22Rv1 (cell line): ENCODE data around the gene RAC2.

Source experiments
- H3K27ac ChIP-seq: fragments of 450-650 bp; 2 replicates; pipeline ENCODE4 v1.5.1; 2017
- ZFX ChIP-seq: fragments of 450-650 bp; IDR thresholded peaks from 2 replicates; pipeline ENCODE4 v1.6.1; 2017; ENCODE audit warnings: antibody characterized with exemption, borderline replicate concordance
- TF ChIP-seq, protein P1 (sequence below): fragments of 450-650 bp; IDR thresholded peaks from 2 replicates; pipeline ENCODE4 v1.5.1; 2017; ENCODE audit warnings: mild to moderate bottlenecking

RAC2 gene

DNA sequence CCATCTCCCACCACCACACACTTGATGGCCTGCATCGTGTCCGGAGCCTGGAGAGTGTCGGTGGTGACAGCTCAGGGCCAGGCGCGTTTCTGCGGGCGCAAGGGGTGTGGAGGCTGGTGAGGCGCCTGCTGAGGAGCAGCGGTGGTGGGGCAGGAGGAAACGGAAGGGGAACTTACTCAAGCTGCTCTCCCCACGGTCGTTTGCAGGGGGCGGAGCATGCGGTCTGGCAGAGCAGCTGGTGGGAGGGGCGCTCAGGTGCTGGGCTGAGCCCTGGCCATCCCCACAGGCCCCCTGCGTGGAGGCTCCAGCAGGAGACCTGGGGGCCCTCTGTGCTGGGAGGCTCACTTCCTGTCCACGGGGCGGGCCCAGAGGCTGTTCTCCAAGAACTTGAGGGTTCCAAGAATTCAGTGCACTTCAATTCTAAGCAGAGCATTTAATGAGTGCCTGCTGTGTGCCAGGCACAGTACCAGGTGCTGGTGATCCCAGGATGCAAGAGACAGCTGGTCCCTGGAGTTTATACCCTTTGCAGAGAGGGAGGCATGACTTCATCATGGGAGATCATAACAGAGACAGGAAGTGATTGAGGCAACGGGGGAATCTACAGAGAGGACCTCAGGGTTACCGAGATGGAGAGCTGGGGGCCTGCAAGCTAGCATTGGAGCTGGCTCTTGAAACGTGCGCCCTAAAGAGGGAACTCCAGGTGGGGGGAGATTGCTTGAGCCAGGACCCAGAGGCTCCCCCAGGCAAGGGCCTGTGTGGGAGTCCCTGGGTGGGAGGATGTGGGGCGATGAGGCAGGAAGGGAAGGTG lies at the start of gene RAC2:
Gene RAC2 (minus strand): TSS at position 156 of the 808 bp plus-strand sequence. CDS start 121 bp downstream, at position 35.
- TF ChIP-seq ZFX, result no peak
- TF ChIP-seq, protein P1, sequence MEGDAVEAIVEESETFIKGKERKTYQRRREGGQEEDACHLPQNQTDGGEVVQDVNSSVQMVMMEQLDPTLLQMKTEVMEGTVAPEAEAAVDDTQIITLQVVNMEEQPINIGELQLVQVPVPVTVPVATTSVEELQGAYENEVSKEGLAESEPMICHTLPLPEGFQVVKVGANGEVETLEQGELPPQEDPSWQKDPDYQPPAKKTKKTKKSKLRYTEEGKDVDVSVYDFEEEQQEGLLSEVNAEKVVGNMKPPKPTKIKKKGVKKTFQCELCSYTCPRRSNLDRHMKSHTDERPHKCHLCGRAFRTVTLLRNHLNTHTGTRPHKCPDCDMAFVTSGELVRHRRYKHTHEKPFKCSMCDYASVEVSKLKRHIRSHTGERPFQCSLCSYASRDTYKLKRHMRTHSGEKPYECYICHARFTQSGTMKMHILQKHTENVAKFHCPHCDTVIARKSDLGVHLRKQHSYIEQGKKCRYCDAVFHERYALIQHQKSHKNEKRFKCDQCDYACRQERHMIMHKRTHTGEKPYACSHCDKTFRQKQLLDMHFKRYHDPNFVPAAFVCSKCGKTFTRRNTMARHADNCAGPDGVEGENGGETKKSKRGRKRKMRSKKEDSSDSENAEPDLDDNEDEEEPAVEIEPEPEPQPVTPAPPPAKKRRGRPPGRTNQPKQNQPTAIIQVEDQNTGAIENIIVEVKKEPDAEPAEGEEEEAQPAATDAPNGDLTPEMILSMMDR, result no peak
- H3K27ac ChIP-seq, result no peak within 1 kb of the TSS

DNA sequence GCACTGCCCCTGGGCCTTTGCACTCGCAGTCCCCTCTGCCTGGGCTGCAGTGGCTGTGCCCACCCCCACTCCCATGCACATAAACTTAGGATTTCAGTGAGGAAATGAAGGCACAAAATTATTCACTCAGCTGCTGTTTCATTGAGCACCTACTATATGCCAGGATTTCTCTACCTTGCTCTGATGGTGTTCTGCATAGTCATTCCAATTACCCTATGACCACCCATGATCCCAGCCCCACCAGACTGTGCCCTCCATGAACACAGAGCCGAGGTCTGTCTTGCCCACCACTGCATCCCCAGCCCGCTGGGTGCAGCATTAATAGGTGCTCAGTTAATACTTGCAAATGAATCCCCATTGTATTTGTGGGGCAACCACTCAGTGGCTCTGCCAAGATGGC lies 49.1 kb upstream of the RAC2 start:
- no peak for TF ChIP-seq ZFX
- TF ChIP-seq, protein P1, result no peak
- H3K27ac ChIP-seq, result no peak overlapping the region

DNA sequence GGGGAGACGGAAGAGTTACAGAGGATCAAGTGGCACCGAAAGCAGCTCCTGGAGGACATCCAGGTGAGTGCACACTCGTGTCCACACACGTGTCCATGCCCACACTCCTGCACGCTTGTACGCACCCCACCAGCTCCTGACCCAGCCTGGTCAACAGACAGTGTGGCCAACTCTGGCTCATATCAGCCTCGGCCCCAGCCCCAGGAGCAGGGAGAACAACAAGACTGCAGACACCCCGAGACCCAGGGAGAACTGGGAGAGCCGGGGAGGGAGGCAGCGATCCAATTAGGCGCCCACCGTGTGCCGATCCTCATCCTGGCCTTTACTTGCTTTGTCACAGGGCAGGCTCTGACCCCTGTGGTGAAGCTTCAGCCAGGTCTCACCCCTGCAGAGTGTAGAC lies 48.6 kb upstream of the RAC2 start:
- TF ChIP-seq ZFX, result no peak
- TF ChIP-seq, protein P1, result no peak
- no peak overlapping the region for H3K27ac ChIP-seq

DNA sequence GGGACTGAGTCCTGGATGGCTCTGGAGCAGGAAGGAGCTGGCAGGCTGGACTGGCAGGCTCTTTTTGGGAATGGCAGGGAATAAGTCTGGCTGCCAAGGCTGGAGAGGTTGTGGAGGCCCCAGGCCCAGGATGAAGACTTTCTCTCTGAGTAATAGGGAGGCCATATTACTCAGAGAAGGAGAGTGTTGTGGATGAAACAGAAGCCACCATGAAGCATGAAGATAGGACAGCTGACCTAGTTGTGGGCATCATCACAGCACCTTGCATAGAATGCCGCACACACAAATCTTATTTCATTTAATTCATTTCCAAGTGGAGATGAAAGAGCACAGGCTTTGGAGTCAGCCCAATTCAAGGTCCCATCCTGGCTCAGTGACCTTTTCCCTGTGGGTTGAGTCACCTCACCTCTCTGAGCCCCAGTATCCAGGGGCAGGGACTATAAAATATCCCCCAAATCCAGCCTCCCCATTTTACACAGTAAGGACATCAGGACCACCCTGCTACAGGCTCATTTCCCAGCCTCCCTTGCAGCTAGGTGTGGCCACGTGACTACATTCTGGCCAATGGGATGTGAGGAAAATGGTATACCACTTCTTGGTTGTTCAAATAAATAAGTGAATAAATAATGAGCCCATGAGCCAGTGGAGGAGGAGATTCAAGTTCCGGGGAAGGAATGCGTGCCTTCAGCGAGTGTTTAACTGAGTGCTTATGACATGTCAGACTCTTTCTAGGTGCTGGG lies 47.7 kb upstream of the RAC2 start:
- TF ChIP-seq ZFX, result no peak
- H3K27ac ChIP-seq, result no peak overlapping the region

DNA sequence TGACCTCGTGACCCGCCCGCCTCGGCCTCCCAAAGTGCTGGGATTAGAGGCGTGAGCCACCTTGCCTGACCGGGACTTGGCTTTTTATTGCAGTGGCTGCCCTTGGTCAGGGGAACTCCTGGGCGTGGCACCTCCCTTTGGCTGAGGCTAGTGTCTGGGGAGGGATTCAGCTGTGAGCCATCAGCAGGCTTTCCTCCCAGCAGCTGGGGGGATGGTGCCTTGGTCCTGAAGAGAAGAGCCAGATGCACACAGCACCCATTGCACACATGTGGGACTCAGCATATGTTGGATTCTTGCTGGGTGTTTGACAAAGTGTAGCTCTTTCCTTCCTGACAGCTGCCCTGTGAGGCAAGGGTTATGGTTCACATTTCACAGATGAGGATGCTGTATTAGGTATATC lies 46.7 kb upstream of the RAC2 start:
- TF ChIP-seq, protein P1, result no peak
- no peak for TF ChIP-seq ZFX
- H3K27ac ChIP-seq, result no peak overlapping the region

DNA sequence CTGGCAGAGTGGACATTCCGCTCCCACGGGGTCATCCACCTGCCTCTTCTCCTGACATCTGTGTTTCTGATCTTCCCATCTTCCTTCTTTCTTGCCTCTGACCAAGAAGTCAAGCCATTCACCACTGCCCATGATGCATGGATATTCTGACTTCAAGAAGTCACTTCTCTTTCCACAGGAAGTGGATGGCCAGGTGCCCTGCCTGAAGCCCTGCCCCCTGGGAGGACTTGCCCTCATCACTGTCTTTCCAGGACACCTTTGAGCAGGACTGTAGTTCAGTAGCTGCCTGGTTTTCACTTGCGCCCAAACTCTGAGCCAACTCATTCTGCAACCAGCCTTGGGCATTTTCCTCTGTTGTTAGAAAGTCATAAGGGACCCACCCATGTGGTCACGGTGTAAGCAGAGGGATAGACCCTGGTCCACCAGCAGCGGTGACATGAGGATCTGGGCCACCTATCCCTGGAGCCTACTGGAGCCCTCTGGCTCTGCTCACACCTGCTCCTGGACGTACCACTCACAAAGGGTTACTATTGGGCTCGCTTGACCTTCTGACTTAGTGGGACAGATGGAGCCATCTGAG lies 45.2 kb upstream of the RAC2 start:
- H3K27ac ChIP-seq, result no peak overlapping the region
- TF ChIP-seq, protein P1, result no peak
- TF ChIP-seq ZFX, result no peak

DNA sequence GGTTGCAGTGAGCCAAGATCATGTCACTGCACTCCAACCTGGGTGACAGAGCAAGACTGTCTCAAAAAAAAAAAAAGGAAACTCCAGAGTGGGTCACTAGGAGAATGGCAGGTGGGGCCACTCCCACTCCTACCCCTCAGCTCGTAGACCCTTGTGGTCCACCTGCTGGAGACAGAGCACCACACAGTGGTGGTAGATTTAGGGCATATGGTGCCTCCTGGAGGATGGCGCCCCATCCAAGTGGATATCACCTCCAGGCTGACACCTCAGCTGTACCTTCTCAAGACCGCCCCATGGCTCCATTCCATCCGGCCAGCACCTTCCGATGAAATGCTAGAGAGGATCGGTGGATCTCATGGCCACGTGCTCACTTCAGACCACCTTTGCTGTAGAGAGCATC lies 44.5 kb upstream of the RAC2 start:
- TF ChIP-seq, protein P1, result no peak
- TF ChIP-seq ZFX, result no peak
- no peak overlapping the region for H3K27ac ChIP-seq
